ENCODE data around the gene ZMAT3. TPM values are rescaled to one million over a fixed set of nuclear protein-coding genes. Genes with fewer than 3 reads are reported as not detected.

The ZMAT3 gene
- total and polyA plus RNA-seq, 3 donors from 2014 or later, result 6.4 to 13.3 (median 12.3) TPM

- no peak overlapping the region for H3K27ac ChIP-seq
- no peaks in the 10 kb centered on the region for H3K9me3 ChIP-seq
- H3K36me3 ChIP-seq (ENCODE audit: low read depth, missing control alignments), result no peaks in the 10 kb centered on the region
- no peak for DNase-seq
- intact Hi-C loops (cut with DNase I; ENCODE audit: low total_unique reads), result no loop called here
- TF ChIP-seq, protein P1, sequence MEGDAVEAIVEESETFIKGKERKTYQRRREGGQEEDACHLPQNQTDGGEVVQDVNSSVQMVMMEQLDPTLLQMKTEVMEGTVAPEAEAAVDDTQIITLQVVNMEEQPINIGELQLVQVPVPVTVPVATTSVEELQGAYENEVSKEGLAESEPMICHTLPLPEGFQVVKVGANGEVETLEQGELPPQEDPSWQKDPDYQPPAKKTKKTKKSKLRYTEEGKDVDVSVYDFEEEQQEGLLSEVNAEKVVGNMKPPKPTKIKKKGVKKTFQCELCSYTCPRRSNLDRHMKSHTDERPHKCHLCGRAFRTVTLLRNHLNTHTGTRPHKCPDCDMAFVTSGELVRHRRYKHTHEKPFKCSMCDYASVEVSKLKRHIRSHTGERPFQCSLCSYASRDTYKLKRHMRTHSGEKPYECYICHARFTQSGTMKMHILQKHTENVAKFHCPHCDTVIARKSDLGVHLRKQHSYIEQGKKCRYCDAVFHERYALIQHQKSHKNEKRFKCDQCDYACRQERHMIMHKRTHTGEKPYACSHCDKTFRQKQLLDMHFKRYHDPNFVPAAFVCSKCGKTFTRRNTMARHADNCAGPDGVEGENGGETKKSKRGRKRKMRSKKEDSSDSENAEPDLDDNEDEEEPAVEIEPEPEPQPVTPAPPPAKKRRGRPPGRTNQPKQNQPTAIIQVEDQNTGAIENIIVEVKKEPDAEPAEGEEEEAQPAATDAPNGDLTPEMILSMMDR (IDR thresholded peaks at IDR 0.05), result no peak
- TF ChIP-seq POLR2A (IDR thresholded peaks at IDR 0.05), result no peak
- WGBS, 2 donors, result 94 to 97% methylated on average over 3 of the region's 3 CpGs
- H3K27me3 ChIP-seq, result no peaks in the 10 kb centered on the region
- H3K4me3 ChIP-seq, result no peak overlapping the region
- H3K4me1 ChIP-seq, result no peaks in the 10 kb centered on the region
These were observed 42.5 kb downstream of the ZMAT3 start for GRCh38 chr3:179029096-179029495.

- WGBS, 2 donors, result 90 to 96% methylated on average over 1 of the region's 1 CpG
- TF ChIP-seq, protein P1 (IDR thresholded peaks at IDR 0.05), result no peak
- no peak for TF ChIP-seq POLR2A (IDR thresholded peaks at IDR 0.05)
- Histone ChIP-seq H3K27ac (no peak overlapping the region), H3K9me3 (no peaks in the 10 kb centered on the region), H3K4me3 (no peak overlapping the region), H3K4me1 (no peaks in the 10 kb centered on the region), H3K36me3 (ENCODE audit: low read depth, missing control alignments) (no peaks in the 10 kb centered on the region), H3K27me3 (no peaks in the 10 kb centered on the region)
- intact Hi-C loops (cut with DNase I; ENCODE audit: low total_unique reads), result no loop called here
- DNase-seq, result no peak
These were observed 43.2 kb downstream of the ZMAT3 start for GRCh38 chr3:179028408-179028807.

GRCh38 chr3:179027326-179027900 is 44.2 kb downstream of the ZMAT3 start:
- no peaks in the 10 kb centered on the region for H3K9me3 ChIP-seq
- H3K4me3 ChIP-seq, result no peak overlapping the region
- TF ChIP-seq, protein P1 (IDR thresholded peaks at IDR 0.05), result no peak
- TF ChIP-seq POLR2A (IDR thresholded peaks at IDR 0.05), result no peak
- no peak overlapping the region for H3K27ac ChIP-seq
- no peaks in the 10 kb centered on the region for H3K27me3 ChIP-seq
- no peaks in the 10 kb centered on the region for H3K4me1 ChIP-seq
- peak; percentile 20 for DNase-seq
- no peaks in the 10 kb centered on the region for H3K36me3 ChIP-seq (ENCODE audit: low read depth, missing control alignments)
- intact Hi-C loops (cut with DNase I; ENCODE audit: low total_unique reads), result no loop called here
- 54 to 64% methylated on average over 7 of the region's 7 CpGs for WGBS, 2 donors

GRCh38 chr3:179026636-179027035 is 45.0 kb downstream of the ZMAT3 start:
- Histone ChIP-seq H3K4me3 (no peak overlapping the region), H3K27ac (no peak overlapping the region), H3K4me1 (no peaks in the 10 kb centered on the region), H3K27me3 (no peaks in the 10 kb centered on the region), H3K9me3 (no peaks in the 10 kb centered on the region), H3K36me3 (ENCODE audit: low read depth, missing control alignments) (no peaks in the 10 kb centered on the region)
- intact Hi-C loops (cut with DNase I; ENCODE audit: low total_unique reads), result no loop called here
- 93 to 100% methylated on average over 2 of the region's 2 CpGs for WGBS, 2 donors
- TF ChIP-seq, protein P1 (IDR thresholded peaks at IDR 0.05), result no peak
- TF ChIP-seq POLR2A (IDR thresholded peaks at IDR 0.05), result no peak
- no peak for DNase-seq
